ENCODE results near the gene WDR35.

DNA sequence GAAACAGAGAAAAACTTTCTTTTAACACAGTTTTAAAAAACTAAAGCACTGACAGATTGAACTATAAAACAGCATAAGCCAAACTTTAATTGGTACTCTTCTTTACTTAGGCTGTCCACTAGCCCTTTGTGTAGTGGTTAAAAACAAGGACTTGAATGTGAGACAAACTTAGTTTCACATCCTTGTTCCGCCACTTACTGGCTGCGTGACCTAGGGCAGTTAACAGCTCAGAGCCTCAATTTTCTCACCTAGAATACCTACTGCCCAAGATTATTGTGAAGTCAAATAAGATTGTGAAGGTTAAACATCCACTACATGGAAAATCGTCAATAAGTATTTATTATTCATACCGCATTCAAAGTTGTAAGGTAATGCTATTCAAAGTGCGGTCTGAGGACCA lies 2.0 kb downstream of the WDR35 start:
- no peak for TF ChIP-seq RARB (CRISPR knock-in tag; IDR thresholded peaks at IDR 0.05)
- TF ChIP-seq ZNF8 (CRISPR knock-in tag; IDR thresholded peaks at IDR 0.05): no peak
- no peak for TF ChIP-seq ARNTL (CRISPR knock-in tag; IDR thresholded peaks at IDR 0.05; ENCODE audit: borderline replicate concordance, low read depth)
